K562 treated with DMSO at 1 percent for 24 hours (cell line): ENCODE results near the gene MYF6. TPM values are rescaled to one million over a fixed set of nuclear protein-coding genes. Genes with fewer than 3 reads are reported as not detected.

Experiments used
- total RNA-seq: library from RNA; unstranded; fragments of 300-600 nt; gene quantifications from 2 replicates; pipeline ENCODE4 v1.2.3, GENCODE V29; 2022; ENCODE audit warnings: low read depth; ENCODE audit not compliant: insufficient read depth

Gene MYF6
- total RNA-seq = not detected in 2 replicates

DNA sequence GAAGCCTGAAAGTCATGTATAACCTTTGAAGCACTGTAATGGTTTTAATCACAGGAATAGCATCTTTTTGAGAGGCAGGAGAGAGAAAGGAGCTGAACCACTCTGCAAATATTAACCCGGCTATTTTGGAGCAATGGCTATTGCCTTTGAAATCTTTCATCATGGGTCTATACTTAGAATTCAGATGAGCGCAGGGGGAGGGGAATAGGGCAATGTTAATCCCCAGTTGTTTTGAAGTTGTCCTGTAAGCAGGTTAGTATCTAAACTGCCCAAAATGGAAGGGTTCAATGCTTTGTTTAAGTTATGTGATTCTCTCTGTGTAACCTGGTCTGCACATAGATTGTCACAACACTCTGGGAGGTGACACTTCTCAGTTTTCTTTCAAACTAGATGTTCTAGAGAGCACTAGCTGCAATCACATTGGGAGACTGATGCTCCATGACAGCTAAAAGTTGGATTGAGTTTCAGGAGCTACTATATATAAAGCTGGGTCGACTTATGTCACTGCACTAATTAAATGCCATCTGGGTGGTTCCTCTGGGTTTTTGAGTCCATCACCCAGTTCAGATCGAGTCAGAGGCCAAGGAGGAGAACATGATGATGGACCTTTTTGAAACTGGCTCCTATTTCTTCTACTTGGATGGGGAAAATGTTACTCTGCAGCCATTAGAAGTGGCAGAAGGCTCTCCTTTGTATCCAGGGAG is at the start of gene MYF6:
TSS of gene MYF6 (plus strand) at position 509 of the 704 bp plus-strand sequence. CDS start at position 595, 86 bp downstream.

DNA sequence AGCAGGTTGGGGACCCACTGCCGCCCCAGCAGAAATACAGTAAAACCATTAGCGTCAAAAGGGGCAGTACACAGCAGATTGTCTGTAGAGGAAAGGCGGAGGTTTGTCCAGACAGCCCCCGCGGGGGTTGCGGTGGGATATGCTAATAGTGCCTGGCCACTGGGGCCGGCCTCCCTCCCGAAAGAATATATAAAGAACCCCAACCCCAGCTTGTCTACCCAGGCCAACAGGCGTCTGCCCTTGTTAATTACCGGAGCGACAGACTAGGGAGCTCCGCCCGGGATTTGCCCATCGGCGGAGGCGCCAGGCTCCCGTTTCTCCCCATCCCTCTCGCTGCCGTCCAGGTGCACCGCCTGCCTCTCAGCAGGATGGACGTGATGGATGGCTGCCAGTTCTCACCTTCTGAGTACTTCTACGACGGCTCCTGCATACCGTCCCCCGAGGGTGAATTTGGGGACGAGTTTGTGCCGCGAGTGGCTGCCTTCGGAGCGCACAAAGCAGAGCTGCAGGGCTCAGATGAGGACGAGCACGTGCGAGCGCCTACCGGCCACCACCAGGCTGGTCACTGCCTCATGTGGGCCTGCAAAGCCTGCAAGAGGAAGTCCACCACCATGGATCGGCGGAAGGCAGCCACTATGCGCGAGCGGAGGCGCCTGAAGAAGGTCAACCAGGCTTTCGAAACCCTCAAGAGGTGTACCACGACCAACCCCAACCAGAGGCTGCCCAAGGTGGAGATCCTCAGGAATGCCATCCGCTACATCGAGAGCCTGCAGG is 9.4 kb downstream of the MYF6 start, which contains the start of gene MYF5:
TSS of gene MYF5 (plus strand) at position 217 of the 774 bp plus-strand sequence. CDS start at position 369, 152 bp downstream.

Other genes with a start within 250 kb of the MYF6 start
- not detected in 2 replicates for gene MYF5, start 9.3 kb downstream of the MYF6 start, total RNA-seq
- gene LIN7A, start 230.3 kb downstream of the MYF6 start, total RNA-seq = not detected in 2 replicates